NCI-H146 (cell line): ENCODE results near the gene ARFGAP2.

ENCODE experiments used
- DNase-seq: peaks from one replicate; lab custom pipeline; 2025; lab: John Stamatoyannopoulos, UW

ARFGAP2 gene

DNA sequence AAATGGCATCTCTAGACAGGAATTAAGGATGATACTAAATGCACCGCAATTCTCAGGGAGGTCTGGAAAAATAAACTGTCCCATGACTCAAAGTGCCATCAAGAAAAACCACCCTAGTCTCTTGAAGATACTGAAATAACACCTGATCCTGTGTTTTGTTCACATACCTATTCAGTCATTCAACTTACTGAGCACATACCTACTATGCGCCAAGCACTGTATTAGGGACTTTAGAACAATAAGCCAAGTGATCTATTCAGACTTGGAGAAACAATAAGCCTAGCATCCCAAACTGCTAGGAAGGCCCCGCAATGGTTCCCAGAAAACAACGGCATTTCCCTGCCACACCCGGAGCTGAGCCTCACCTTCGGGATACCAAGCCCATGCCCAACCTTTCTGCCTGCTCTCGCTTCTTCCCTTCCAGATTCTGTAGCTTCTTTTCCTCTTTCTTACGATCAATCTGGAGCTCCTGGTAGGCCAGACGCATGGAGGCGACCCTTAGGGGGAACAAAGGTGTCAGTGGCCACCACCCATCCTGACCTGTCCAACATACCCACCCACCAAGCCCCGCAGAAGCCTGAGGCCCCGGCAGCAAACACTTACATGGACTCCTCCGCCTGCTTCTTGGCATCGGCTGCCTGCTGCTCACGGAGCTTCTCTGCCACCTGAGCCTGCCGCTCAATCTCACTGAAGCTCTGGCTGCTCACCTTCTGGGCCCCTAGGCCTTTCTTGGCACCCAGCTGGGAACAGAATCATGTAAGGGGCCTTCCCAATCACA is 5.4 kb downstream of the ARFGAP2 start:
- DNase-seq: no peak

DNA sequence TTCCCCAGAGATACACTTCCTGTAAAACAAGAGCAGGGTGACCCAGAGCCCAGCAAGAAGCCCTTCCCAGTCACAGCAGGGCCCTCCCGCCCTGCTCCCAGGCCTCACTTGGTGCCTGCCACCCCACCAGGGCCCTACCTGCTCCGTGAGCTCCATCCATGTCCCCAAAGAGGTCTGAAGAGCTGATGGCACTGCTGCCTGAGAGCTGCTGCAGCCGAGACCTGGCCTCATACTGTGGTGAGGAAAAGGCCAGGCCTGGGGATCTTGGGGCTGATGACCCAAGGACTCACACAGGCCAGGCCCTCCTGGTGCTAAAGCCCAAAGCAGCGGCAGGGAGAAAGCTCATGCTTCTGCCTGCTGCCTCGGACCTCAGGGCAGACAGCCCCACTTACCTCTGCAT is 10.3 kb downstream of the ARFGAP2 start:
- no peak for DNase-seq

DNA sequence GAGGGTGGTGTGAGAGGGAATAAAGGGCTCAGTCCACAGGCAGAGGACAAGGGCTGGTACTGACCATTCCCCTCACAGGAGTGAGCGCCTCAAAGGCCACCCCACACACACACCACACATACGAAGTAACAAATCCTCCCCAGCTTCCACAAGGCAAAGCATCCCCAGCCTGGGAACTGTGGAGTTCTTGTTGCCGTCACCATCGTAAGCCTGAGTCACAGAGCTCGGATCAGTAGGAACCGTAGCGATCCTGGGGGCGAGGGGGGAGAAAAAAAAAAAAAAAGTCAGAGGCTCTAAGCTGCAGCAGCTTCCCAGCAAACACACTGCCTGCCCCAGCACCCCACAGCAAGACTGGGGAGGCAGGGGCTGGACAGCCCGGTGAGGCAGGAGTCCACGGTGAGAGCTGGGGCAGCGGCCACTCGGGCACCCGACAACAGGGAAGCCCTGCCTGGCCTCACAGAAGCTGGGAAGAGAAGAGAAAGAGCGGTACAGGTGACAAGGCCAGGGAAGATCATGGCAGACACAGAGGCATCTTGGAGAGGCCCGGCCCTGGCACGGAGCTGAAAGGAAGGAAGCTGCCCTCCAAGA is 11.3 kb downstream of the ARFGAP2 start:
- no peak for DNase-seq

DNA sequence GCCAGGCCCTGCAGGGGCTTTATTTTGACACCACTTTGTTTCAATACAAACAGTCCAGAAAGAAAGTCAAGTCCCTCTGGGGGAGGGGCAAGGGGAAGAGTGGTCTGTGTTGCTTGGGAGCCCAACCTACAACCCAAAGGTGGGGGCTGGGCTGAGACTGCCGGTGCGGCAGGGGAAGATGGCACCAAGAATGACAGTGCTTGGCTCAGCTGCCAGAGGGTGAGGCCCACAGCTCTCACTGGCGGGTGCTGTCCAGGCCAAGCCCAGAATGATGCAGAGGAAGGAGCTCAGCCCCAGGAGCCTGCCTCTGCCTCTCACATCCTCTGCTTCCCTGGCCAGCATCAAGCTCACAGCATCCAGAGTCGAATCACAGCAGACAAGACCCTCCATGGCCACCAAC is 12.4 kb downstream of the ARFGAP2 start:
- DNase-seq: no peak

DNA sequence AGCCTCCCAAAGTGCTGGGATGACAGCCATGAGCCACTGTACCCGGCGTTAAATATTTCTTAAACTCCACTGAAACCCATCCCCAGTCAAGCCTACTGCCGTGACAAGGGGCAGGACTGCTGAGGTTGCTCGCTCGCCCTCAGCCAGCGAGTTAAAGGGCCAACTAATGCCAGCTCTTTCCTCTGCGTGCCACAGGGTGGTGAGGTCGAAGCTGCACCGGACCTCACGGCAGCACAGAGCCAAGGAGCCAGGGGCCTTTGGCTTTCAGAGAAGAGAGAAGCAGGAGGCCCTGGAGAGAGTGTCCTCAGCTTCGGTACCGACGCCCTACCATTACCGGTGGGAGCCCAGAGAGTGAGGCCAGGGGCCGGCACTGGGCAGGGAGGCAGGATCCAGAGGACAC is 12.8 kb downstream of the ARFGAP2 start:
- DNase-seq: no peak

DNA sequence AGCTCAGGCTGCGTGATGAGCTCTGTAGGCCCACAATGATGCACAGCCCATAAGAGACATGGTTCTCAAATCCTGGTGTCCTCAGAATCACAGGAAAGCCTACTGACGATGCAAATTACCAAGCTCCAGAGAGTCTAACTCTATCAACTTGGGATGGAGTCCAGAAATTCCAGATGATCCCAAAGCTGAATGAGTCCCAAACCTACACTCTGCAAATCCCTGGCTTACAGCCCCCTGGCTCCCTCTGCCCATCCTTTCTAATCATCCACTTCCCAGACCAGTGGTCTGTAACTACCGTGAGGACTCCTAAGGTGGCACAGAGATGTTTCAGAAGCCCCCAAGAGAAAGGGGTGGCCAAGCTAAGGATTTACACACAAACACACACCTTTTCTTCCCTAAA is 13.5 kb downstream of the ARFGAP2 start:
- DNase-seq: no peak

DNA sequence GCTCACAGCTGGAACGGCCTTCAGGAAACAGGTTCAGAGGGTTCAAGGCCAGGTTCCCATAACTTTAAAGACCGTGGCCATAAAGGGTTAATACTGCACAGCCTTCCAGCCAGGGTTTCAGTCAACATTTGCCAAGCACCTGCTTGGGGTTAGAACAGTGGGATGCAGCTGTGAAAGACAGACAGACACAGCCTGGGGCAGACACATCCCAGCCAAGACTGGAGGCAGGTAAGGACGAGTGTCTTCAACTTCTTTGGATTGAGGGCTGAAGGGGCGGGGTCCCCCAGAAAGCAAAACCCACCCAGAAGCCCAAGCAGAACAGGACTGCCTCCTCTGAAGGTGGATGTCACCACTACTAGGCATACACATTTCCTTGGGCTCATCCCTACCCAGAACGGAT is 14.3 kb downstream of the ARFGAP2 start:
- DNase-seq: no peak

DNA sequence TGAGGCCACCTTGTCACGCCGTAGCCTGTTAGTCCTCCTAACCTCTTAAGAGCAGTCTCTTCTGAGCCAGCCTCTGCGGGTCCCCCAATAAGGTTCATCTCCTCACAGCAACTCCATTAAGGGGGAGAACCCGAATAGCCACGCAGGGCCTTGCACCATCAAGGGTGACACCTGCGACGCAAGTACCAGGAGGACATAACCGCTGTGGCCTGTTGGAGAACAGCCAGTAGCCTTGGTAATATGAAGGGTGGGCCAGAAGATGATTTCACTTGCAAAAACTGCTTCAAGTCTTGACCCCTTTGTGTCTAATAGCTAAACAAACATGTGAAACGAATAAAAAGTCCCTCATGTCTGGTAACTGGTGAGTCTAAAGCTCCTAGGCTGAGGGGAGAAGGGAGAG is 14.8 kb downstream of the ARFGAP2 start:
- DNase-seq: no peak

DNA sequence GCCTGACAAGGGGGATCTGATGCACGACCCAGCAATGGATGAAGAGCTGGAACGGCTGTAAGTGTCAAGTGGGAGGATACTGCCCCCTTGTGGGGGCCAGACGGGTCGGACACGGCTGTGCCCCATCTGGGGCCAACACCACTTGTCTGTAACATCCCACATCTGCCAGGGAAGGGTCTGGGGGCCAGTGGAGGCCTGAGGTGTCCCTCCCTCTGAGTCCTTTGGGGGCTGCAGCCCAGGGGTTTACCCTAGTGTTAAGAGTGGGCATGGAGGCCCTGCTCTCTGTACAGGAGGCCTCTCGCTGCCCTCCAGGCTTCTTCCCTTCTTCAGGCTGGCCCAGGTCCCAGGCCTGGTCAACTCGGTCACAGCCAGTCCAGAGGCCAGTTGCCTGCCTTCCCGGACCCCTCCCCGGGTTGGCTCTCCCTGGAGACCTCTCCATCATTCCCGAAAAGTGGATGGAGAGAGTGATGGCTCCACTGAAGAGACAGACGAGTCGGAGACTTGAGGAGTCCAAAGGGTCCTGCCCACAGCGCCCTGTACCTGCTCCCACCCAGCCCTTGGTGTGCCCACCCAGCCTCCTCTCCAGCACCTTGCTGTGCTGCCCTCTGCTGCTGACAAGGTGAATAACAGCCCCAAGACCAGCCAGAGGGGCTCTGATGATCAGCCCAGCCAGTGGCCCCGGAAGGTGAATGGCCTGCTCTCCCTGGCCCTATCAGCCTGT is 15.4 kb downstream of the ARFGAP2 start:
- DNase-seq: peak; percentile 66

DNA sequence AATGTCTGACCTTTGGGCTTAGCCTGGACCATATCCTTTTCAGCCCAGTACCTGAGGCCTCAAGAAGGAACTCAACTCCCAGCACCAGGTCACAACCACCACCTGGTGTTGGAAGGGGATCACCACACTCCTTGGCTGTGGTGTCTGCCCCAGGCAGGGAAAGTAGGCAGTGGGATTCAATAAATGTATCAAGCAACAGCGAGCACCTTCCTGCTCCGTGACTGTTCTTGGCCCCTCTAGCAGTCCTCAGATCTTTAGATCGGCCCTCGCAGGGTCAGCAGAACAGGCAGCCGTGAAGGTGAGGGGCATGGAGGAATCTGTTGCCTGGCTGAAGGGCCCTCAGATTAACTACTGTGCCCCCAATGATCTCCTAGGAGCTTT is 15.9 kb downstream of the ARFGAP2 start:
- no peak for DNase-seq

DNA sequence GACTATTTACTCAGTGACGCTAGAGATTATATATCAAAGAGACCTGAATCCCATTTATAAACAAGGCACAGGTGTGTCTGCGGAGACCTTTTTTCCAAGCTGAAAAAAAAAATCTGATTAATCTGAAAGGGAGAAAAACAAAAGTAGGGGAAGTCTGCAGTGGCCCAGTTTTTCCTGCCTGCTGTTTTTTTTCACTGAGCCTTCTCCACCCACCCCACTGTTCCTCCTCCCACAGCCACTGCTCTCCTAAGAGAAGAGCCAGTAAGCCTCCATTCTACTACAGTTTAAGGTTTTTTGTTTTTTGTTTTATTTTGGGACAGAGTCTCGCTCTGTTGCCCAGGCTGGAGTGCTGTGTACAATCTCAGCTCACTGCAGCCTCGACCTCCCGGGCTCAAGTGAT is 18.4 kb downstream of the ARFGAP2 start:
- no peak for DNase-seq

DNA sequence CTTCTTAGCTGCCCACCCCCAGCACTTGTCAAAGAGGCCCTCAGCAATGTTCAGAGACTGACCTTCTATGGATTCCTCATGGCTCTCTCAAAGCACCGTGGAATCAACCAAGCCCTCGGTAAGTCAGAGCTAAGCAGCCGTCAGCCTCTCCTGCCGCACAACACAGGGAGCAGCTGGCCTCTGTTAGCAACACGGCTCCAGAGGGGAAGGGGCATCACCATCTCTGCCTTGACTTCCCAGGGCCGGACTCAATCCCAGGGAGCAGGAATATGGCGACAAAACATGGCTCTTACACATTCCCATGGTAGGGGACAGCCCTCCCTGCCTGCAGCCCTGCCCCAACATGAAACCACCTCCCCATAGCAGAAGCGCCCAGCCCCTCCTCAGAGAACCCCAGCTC is 18.9 kb downstream of the ARFGAP2 start:
- no peak for DNase-seq

DNA sequence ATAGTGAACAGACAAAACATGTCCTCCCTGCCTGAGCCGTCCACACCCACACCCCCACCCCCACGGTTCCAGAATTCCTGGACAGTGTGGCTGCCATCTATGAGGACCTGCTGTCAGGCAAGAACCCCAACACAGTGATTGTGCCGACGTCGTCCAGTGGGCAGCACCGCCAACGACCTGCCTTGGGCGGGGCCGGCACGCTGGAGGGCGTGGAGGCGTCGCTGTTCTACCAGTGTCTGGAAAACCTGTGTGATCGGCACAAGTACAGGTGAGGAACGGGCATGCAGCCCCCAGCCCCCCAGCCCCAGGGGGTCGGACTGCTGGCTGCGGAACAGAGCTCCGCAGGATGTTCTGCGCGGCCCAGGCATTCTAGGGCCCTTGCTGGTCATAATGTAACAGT is 19.7 kb downstream of the ARFGAP2 start:
- DNase-seq: no peak

DNA sequence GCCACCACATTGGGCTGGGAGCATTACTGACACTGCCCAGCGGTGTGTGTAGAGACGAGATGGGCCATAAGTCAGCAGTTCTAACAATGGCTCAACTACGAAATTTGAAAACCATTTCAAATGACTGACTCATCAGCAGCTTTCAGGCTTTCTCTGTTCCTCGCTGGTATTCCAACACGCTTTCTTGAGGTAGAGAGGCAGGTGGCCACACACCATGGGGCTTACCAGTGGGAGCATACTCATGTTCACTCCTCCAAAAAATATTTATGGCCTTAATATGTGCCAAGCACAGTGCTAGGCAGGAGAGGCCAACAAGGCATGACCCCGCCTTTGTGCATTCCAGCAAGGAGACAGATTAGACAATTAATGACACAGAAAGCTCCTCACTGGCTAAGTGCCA is 20.3 kb downstream of the ARFGAP2 start:
- no peak for DNase-seq

DNA sequence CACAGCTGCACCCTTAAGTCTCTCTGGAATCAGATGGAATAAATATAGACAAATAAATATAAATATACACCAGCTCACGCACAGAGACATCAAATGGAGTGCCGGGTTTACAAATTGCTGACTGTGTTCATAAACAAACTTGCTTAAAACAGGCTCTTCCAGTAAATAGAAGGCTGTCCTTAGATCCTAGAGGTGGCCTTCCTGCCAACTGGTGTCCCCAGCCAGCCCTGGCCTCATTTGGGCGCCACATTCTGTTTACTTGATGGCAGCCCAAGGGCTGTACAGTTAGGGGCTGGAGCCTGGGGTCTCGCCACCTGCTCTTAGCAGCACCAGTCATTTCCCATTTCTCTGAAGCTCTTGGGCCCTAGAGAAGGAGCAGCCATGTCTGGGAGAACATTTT is 20.8 kb downstream of the ARFGAP2 start:
- no peak for DNase-seq

DNA sequence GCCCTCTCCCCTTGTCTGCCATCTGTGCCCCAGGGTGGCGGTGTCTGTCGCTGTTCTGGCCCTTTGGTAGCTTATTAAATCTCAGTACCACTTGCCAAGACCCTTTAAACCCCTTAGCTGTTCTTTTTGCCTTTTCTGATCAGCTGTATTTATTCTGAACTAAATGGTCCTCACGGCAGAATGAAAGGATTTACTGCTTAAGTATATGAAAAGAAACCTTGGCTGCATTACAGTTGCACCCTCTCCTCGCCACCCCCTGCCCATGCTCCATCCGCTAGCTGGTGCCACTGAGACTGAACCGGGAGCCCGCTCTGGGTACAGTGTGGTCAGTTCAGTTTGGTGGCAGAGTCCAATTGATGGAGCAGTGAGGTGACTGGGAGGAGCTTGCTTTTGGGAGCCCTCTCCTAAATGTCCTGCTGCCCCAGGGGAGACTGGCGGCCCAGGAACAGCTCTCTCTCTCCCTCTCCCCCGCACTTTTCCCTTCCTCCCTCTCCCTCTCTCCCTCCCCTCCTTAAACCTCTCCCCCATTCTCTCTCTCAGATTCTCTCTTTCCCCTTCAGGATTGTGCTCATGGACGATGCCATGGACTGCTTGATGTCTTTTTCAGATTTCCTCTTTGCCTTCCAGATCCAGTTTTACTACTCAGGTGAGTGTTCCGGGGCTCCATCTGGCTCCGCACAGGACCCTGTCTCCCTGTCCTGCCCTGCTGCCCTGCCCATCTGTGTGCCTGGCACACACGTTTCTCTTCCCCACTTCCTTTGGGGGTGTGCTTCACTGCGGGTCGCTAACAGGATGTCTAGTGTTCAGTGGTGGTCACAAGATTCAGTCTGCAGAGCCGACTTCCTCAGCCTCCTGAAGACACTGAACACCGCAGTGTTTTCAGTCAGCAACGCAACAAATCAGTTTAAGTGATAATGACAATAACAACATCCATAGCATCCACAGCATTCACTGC is 21.8 kb downstream of the ARFGAP2 start:
- no peak for DNase-seq

DNA sequence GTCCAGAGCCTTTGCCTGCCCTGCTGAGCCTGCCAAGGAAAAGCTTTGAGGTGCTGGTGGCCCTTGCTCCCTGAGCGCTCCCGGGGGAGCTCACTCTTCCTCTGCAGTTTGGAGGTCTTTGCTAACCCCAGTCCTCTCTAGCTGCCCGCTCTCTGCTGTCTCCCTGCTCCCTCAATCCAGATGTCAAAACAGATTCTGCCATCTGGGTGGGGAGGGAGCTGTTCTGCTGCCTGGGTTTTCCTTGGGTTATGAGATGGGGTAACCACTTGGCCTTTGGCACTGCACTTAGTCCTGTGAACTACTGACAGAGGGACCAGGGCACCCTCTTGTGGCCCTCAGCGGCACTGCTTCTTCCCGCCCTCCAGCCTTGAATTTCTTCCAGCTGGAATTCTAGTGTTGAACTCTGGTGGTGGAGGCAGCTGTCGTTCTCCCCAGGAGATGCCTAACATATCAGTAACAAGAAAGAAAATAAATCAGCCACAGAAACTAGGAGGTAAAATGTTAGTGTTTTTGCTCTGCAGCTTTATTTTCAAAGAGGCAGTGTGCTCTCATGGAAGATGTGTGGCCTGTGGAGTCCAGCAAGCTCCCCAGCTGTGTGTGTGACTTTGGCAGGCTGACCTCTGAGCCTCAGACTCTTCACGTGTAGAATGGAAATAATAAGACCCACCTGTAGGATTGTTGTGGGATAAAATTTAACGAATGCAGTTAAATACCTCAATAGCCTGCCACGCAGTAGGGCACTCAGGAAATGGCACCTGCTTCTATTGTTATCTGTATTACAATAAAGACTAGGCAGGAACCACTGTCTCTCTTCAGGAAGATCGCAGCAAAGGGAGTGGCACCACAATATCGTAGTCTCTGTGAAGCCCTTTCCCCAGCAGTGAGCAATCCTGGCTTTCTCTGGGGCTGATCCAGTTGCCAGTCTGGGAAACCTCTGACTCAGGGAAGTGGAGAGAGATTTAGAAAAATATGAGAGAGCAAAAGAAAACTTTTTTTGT is 23.4 kb downstream of the ARFGAP2 start:
- peak; percentile 84 for DNase-seq

DNA sequence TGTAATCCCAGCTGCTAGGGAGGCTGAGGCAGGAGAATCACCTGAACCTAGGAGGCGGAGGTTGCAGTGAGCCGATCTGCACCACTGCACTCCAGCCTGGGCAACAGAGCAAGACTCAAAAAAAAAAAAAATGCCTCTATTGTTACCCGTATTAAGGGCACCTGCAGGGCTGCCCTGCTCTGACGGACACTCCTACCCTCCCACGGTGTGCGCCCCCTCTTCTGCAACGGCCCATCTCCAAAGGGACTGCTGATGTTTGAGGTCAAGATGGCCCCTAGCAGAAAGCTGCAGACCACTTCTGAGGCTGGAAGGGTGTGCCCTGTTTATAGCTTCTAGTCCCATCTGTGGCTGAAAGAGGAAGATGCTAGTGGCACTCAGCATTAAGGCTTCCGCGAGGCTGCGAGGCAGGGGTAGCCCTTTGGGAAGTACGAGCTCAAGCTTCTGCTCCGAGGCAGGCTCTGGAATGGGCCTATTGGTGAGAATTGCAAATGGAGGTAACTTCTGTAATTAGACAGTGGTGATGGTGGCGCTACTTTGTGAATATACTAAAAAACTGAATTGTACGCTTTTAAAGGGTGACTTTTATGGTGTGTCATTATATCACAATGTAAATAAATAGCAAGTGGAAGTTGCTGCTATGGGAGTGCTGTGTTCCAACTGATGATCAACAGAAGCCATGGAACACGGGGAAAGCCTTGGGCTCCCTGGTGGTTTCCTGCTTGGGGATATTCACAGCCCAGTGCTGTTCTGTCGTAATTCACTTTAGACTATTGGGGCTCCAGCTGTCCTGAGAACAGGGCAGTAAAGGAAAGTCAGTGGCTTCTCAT is 24.3 kb downstream of the ARFGAP2 start:
- no peak for DNase-seq

DNA sequence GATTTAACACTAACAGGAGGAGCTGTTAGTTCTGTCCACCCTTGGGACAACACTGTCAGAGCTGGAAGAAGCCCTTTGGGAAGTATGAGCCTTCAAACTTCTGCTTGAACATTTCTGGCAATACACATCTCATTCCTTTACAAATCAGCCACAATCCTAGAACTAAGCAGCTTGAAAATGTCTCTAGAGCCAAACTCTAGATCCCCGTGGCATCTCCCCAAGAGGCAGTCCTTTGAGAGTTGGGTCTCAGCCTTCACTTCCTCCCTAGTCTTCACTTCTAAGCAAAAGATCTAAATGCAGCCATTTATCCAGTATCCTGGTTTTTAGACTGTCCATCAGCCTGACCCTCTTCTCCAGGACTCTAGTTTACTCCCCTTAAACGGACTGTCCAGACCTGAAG is 26.9 kb downstream of the ARFGAP2 start:
- DNase-seq: no peak

DNA sequence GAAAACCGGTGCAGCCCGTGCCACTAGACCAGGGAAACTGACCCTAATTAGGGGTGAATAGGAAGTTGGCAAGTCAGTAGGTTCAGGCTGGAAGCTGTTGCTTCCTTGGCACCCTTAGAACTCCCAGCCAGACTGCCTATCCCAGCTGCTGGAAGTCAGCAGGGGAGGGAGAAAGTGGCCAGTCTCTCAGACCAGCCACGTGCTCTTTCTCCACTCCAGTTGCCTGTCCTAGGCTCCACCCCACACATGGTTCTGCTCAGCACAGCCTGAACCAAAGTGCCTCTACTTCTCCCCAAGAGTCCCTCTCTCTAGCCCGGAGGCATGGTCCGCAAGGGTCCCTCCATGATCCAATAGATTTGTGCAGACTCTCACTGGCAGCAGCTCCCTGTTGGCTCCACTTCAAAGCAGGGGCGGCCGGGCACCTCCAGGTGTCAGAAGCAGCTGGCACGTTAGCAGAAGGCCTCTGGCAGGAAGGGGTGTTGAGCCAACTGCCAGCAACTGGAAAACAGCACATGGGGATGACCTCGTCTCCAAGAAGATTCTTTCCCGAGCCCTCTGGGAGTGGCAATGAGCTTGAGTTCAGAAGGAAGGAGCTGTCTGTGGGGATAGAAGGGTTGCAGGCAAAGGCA is 27.7 kb downstream of the ARFGAP2 start:
- no peak for DNase-seq
